Kidney tubule cell (primary cell): ENCODE data around the gene LCMT1.

Experiments used
- DNase-seq: peaks from one replicate; pipeline ENCODE4 v3.0.0-alpha.2; 2018; ENCODE audit warnings: low spot score

LCMT1 gene

GRCh38 chr16:25199457-25199856 lies 87.9 kb downstream of the LCMT1 start:
- DNase-seq, result no peak

GRCh38 chr16:25210758-25211157 lies 99.2 kb downstream of the LCMT1 start:
- DNase-seq, result peak; percentile 65

- DNase-seq, result no peak
These were observed 101.1 kb downstream of the LCMT1 start for GRCh38 chr16:25212636-25213035.

- DNase-seq, result no peak
These were observed 102.3 kb downstream of the LCMT1 start for GRCh38 chr16:25213709-25214397.

- no peak for DNase-seq
These were observed 105.6 kb downstream of the LCMT1 start for GRCh38 chr16:25217112-25217511.

GRCh38 chr16:25217921-25218320 lies 106.4 kb downstream of the LCMT1 start:
- DNase-seq, result no peak

- DNase-seq, result no peak
These were observed 107.7 kb downstream of the LCMT1 start for GRCh38 chr16:25219070-25219737.

GRCh38 chr16:25222959-25223358 lies 111.4 kb downstream of the LCMT1 start:
- DNase-seq, result no peak

GRCh38 chr16:25223964-25224363 lies 112.4 kb downstream of the LCMT1 start:
- no peak for DNase-seq

GRCh38 chr16:25224731-25225319 lies 113.3 kb downstream of the LCMT1 start:
- no peak for DNase-seq
